Measurements from ENCODE around the gene NUFIP1.
"Not testable (repeated sequence)": the region's sequence is repeated elsewhere in the genome, so short reads cannot be mapped to it uniquely, and the experiment has no call there.

The NUFIP1 gene

DNA sequence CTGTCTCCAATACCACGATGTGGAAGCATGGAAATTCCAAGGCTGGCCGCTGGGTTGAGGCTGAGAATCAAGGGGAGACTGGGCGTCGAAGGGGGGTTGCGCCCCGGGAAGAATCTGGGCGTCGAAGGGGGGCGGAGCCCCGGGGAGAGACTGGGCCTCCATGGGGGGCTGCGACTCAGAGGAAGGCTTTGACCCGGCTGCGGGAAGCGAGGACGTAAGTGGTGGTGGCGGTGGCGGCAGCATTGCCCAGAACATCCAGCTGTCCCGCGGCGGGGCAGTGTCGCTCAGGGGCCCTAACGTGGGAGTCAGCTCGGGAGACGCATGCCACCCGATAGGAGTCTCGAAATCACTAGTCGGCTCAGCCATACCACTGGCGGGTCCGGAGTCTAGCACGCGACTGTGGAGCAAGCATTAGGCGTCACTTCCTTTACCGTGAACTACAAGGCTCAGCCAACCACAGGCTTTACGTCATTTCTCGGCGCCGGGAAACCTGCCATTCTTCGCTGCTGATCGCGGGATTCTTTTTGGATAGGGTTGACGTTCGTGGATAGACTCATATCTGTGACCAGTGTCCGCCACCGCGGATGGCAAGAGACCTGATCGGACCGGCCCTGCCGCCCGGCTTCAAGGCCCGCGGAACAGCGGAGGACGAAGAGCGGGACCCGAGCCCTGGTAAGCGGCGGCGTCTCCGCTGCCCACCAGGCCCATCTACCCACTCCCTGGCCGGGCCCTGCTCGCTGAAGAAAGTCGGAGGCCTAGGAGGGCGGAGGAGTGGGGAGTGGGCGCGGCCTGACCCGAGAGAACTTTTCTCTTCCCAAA, at the start of gene NUFIP1, which contains the start of gene GPALPP1:
TSS of gene NUFIP1 (minus strand) at position 401 of the 819 bp plus-strand sequence. CDS start at position 366, 35 bp downstream.
TSS of gene GPALPP1 (plus strand) at position 468 of the 819 bp plus-strand sequence. CDS start at position 585, 117 bp downstream.
- Histone ChIP-seq H3K36me3 (peaks cover 16% of the 10 kb centered on the region), H3K4me3 (ENCODE audit: low read depth, low read length) (peak within 1 kb of the TSS; percentile 90), H3K27me3 (ENCODE audit: insufficient read depth, low read depth, severe bottlenecking) (no peaks in the 10 kb centered on the region), H3K27ac (peak within 1 kb of the TSS; percentile 79), H3K9me3 (ENCODE audit: severe bottlenecking) (no peaks in the 10 kb centered on the region)
- peak; percentile 90 for DNase-seq
- TF ChIP-seq, protein P1, sequence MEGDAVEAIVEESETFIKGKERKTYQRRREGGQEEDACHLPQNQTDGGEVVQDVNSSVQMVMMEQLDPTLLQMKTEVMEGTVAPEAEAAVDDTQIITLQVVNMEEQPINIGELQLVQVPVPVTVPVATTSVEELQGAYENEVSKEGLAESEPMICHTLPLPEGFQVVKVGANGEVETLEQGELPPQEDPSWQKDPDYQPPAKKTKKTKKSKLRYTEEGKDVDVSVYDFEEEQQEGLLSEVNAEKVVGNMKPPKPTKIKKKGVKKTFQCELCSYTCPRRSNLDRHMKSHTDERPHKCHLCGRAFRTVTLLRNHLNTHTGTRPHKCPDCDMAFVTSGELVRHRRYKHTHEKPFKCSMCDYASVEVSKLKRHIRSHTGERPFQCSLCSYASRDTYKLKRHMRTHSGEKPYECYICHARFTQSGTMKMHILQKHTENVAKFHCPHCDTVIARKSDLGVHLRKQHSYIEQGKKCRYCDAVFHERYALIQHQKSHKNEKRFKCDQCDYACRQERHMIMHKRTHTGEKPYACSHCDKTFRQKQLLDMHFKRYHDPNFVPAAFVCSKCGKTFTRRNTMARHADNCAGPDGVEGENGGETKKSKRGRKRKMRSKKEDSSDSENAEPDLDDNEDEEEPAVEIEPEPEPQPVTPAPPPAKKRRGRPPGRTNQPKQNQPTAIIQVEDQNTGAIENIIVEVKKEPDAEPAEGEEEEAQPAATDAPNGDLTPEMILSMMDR (IDR thresholded peaks at IDR 0.05; ENCODE audit: low read depth, low read length): no peak

DNA sequence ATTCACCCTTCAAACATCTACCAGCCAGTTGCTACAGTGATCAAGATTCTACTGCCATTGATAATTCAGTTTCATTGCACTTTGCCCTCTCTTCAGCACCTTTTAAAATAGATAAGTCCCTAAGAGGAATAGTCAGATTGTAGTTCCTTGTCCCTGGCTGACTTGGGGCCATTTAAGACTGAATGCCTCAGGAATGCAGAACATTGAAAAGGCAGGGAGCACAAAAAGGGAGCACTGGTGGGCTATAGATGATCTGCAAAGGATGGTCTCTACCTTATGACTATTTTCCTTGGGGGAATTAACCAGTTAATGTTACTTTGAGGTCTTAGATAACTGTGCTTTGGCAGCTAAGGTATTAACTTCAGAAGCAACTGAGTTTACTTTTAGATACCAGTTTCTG, 46.9 kb upstream of the NUFIP1 start:
- no peak for DNase-seq

GRCh38 chr13:45034342-45034741, 45.1 kb upstream of the NUFIP1 start:
- H3K9me3 ChIP-seq (ENCODE audit: severe bottlenecking): no peaks in the 10 kb centered on the region
- no peaks in the 10 kb centered on the region for H3K27me3 ChIP-seq (ENCODE audit: insufficient read depth, low read depth, severe bottlenecking)
- TF ChIP-seq, protein P1 (IDR thresholded peaks at IDR 0.05; ENCODE audit: low read depth, low read length): no peak
- H3K27ac ChIP-seq: no peak overlapping the region
- no peaks in the 10 kb centered on the region; the same call in none of the 2 replicates for H3K36me3 ChIP-seq
- no peak for DNase-seq
- no peak overlapping the region for H3K4me3 ChIP-seq (ENCODE audit: low read depth, low read length)

More for the DNA sequence above, 46.9 kb upstream of the NUFIP1 start:
- no peak overlapping the region for H3K4me3 ChIP-seq (ENCODE audit: low read depth, low read length)
- H3K27me3 ChIP-seq (ENCODE audit: insufficient read depth, low read depth, severe bottlenecking): no peaks in the 10 kb centered on the region
- TF ChIP-seq, protein P1 (IDR thresholded peaks at IDR 0.05; ENCODE audit: low read depth, low read length): no peak
- H3K9me3 ChIP-seq (ENCODE audit: severe bottlenecking): no peaks in the 10 kb centered on the region
- no peaks in the 10 kb centered on the region; the same call in none of the 2 replicates for H3K36me3 ChIP-seq
- no peak overlapping the region for H3K27ac ChIP-seq

DNA sequence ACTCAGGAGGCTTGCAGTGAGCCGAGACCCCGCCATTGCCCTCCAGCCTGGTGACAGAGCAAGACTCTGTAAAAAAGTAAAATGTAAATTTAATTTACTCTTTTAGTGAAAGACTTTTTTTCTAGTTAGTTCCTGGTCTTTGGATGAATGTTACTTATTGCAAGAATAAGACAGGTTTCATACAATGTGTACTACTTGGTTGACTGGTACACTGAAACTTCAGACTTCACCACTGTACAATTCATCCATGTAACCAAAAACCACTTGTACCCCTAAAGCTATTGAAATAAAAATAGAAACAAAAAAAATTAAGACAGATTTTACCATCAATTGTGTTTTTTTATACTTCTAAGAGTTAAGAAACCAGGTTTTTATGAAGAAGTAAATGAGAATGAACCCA, 35.6 kb upstream of the NUFIP1 start:
- Histone ChIP-seq H3K4me3 (ENCODE audit: low read depth, low read length) (no peak overlapping the region), H3K27ac (no peak overlapping the region), H3K27me3 (ENCODE audit: insufficient read depth, low read depth, severe bottlenecking) (no peaks in the 10 kb centered on the region), H3K36me3 (peaks cover 30% of the 10 kb centered on the region), H3K9me3 (ENCODE audit: severe bottlenecking) (no peaks in the 10 kb centered on the region)
- no peak for DNase-seq
- TF ChIP-seq, protein P1 (IDR thresholded peaks at IDR 0.05; ENCODE audit: low read depth, low read length): no peak

GRCh38 chr13:45021250-45021649, 32.0 kb upstream of the NUFIP1 start:
- peaks cover 48% of the 10 kb centered on the region for H3K36me3 ChIP-seq
- no peak overlapping the region for H3K27ac ChIP-seq

DNA sequence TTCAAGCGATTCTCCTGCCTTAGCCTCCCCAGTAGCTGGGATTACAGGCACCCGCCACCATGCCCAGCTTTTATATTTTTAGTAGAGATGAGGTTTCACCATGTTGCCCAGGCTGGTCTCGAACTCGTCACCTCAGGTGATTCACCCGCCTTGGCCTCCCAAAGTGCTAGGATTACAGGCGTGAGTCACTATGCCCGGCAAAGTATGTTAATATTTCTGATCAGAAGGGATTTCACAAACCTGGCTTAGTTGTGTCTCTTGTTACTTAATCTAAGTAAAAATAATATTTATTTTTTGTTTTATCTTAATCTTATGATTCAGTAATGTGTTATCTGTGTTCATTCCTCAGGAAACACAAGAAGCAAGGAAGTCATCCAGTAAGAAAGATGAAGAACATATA, 30.7 kb upstream of the NUFIP1 start:
- not testable (repeated sequence) for DNase-seq; H3K4me3 ChIP-seq (ENCODE audit: low read depth, low read length); H3K27me3 ChIP-seq (ENCODE audit: insufficient read depth, low read depth, severe bottlenecking); H3K27ac ChIP-seq; H3K9me3 ChIP-seq (ENCODE audit: severe bottlenecking)
- peaks cover 48% of the 10 kb centered on the region for H3K36me3 ChIP-seq

More at GRCh38 chr13:45021250-45021649, 32.0 kb upstream of the NUFIP1 start:
- Histone ChIP-seq H3K27me3 (ENCODE audit: insufficient read depth, low read depth, severe bottlenecking) (no peaks in the 10 kb centered on the region), H3K9me3 (ENCODE audit: severe bottlenecking) (no peaks in the 10 kb centered on the region), H3K4me3 (ENCODE audit: low read depth, low read length) (no peak overlapping the region)
- TF ChIP-seq, protein P1 (IDR thresholded peaks at IDR 0.05; ENCODE audit: low read depth, low read length): no peak
- DNase-seq: no peak

Data from WERI-Rb-1 (cell line).